Right cardiac atrium (tissue), 5 donors: Measurements from ENCODE around the gene OSCAR. TPM values are rescaled to one million over a fixed set of nuclear protein-coding genes. Genes with fewer than 3 reads are reported as not detected.

Source experiments
- ATAC-seq, 2 donors: fragments of 200-7000 bp; cut with Tn5 transposase; one replicate each; pipeline versions ENCODE4 v1.8.0 to v1.9.1; 2020; ENCODE audit warnings: moderate library complexity in 2 of 2, mild to moderate bottlenecking in 1 of 2
- DNase-seq, 3 donors: peaks; one replicate each; pipeline ENCODE4 v3.0.0-alpha.2; 2020
- H3K27ac ChIP-seq: one replicate; pipeline ENCODE4 v1.5.1; 2013; ENCODE audit warnings: mild to moderate bottlenecking, low read length, control low read depth, moderate library complexity
- H3K27me3 ChIP-seq: one replicate; pipeline ENCODE4 v1.6.1; 2013; ENCODE audit not compliant: control insufficient read depth, insufficient read depth
- H3K4me1 ChIP-seq: one replicate; pipeline ENCODE4 v1.6.1; 2013; ENCODE audit warnings: low read length; ENCODE audit not compliant: control insufficient read depth, insufficient read depth
- H3K4me3 ChIP-seq: one replicate; pipeline ENCODE4 v1.5.1; 2013; ENCODE audit warnings: low read length, control low read depth
- H3K9me3 ChIP-seq: one replicate; pipeline ENCODE4 v1.6.1; 2013; ENCODE audit warnings: low read length; ENCODE audit not compliant: control insufficient read depth
- WGBS: extraction: QIAGEN DNeasy Blood & Tissue Kit; methylation state at CpG from one replicate; pipeline ENCODE4 v1.1.7; 2013; 5-methylcytosine and 5-hydroxymethylcytosine counted together
- intact Hi-C, 4 donors: fragments of 100-400 bp; cut with DNase I; formaldehyde crosslinking; loops; one replicate each; pipeline versions ENCODE4 v1.11.0 to v1.14.0; 2022 to 2023
- long read RNA-seq, 4 donors: library from polyadenylated mRNA; unstranded; transcript quantifications; one replicate each; pipeline ENCODE4 v2.0.0, GENCODE V29; 2020 to 2021
- polyA plus RNA-seq: library from polyadenylated mRNA; stranded (reverse); fragments of 200-250 nt; gene quantifications from one replicate; pipeline ENCODE4 v1.2.3, GENCODE V29; 2013
- total RNA-seq, 4 donors: library from RNA; stranded (reverse); fragmentation: NEBNext Ultra II Directional; extraction: Animal tissue kit (Norgen Biotek cat#: 25700); gene quantifications; one replicate each; pipeline ENCODE4 v1.2.1, GENCODE V29; 2021
- donor health status: healthy with polysubstance abuse.
- donor health status: DM: no; HTN: yes; CAD: no.
- donor health status: DM: no; HTN: no; CAD: no.
- donor health status: DM: no; HTN: yes; CAD: no; lungs with severe emphysema.
- donor health status: DM: yes; HTN: yes; CAD: no.

The OSCAR gene
- total RNA-seq (1 to 10 TPM in 2 of 4 donors, under 1 TPM in 2; 0.72 to 1.5 (median 1.1) TPM), polyA plus RNA-seq (0.45 TPM)
- long read RNA-seq, donor 1, partial matches to known transcripts = 1 of 1 reads
- long read RNA-seq, donor 1, other reads (novel, unspliced or antisense) = 0 of 1 reads
- long read RNA-seq, donor 2 = 0 reads
- long read RNA-seq, donor 3, partial matches to known transcripts = 0 of 2 reads
- long read RNA-seq, donor 3, other reads (novel, unspliced or antisense) = 2 of 2 reads
- long read RNA-seq, donor 4 = 0 reads

- no peaks in the 10 kb centered on the region for H3K4me1 ChIP-seq
- 36% methylated on average over 5 of the region's 5 CpGs for WGBS
- no peaks in the 10 kb centered on the region for H3K27me3 ChIP-seq
- no peak for ATAC-seq
- DNase-seq = peak in 2 of 3 donors; percentile 61 to 64
- intact Hi-C loops = no loop called here
- no peak within 1 kb of the TSS for H3K27ac ChIP-seq
- no peak within 1 kb of the TSS for H3K4me3 ChIP-seq
- H3K9me3 ChIP-seq = no peaks in the 10 kb centered on the region
Observed at GRCh38 chr19:54100561-54100960, at the start of gene OSCAR. Gene OSCAR, minus strand, starts transcription at chr19:54100803. Its CDS starts 11 bp downstream, at chr19:54100792.

GRCh38 chr19:54149021-54149812, 48.6 kb upstream of the OSCAR start:
- Histone ChIP-seq H3K27me3 (no peaks in the 10 kb centered on the region), H3K27ac (no peak overlapping the region), H3K4me3 (no peak overlapping the region), H3K4me1 (no peaks in the 10 kb centered on the region), H3K9me3 (no peaks in the 10 kb centered on the region)
- 78% methylated on average over 12 of the region's 12 CpGs for WGBS
- DNase-seq (no peak), ATAC-seq (no peak)
- intact Hi-C loops = no loop called here

- Histone ChIP-seq H3K4me3 (no peak overlapping the region), H3K27ac (no peak overlapping the region), H3K4me1 (no peaks in the 10 kb centered on the region), H3K27me3 (no peaks in the 10 kb centered on the region), H3K9me3 (no peaks in the 10 kb centered on the region)
- ATAC-seq (no peak), DNase-seq (peak in 1 of 3 donors; percentile 72)
- intact Hi-C loops = no loop called here
- 74% methylated on average over 19 of the region's 19 CpGs for WGBS
Observed at GRCh38 chr19:54148158-54148557, 47.6 kb upstream of the OSCAR start.

- peak; percentile 4 to 19 for ATAC-seq
- DNase-seq = peak; percentile 55 to 77 (median 70)
- H3K27ac ChIP-seq = no peak overlapping the region
Observed at GRCh38 chr19:54147676-54148075, 47.1 kb upstream of the OSCAR start.

GRCh38 chr19:54145541-54146158, 45.0 kb upstream of the OSCAR start:
- Histone ChIP-seq H3K4me1 (no peaks in the 10 kb centered on the region), H3K4me3 (no peak overlapping the region), H3K9me3 (no peaks in the 10 kb centered on the region), H3K27me3 (no peaks in the 10 kb centered on the region), H3K27ac (no peak overlapping the region)
- 91% methylated on average over 28 of the region's 28 CpGs for WGBS
- intact Hi-C loops = no loop called here
- DNase-seq = peak in 1 of 3 donors; percentile 56
- ATAC-seq = no peak

More at GRCh38 chr19:54147676-54148075, 47.1 kb upstream of the OSCAR start:
- intact Hi-C loops = no loop called here
- Histone ChIP-seq H3K9me3 (no peaks in the 10 kb centered on the region), H3K27me3 (no peaks in the 10 kb centered on the region), H3K4me3 (no peak overlapping the region), H3K4me1 (no peaks in the 10 kb centered on the region)
- 65% methylated on average over 3 of the region's 3 CpGs for WGBS

- no peak overlapping the region for H3K4me3 ChIP-seq
- WGBS = 84% methylated on average over 7 of the region's 7 CpGs
- no peak for ATAC-seq
- no peak overlapping the region for H3K27ac ChIP-seq
- intact Hi-C loops = no loop called here
- DNase-seq = no peak
- H3K27me3 ChIP-seq = no peaks in the 10 kb centered on the region
- H3K4me1 ChIP-seq = peaks cover 3% of the 10 kb centered on the region
- no peaks in the 10 kb centered on the region for H3K9me3 ChIP-seq
Observed at GRCh38 chr19:54142166-54142780, 41.7 kb upstream of the OSCAR start.

- WGBS = 92% methylated on average over 3 of the region's 3 CpGs
- Histone ChIP-seq H3K27ac (no peak overlapping the region), H3K9me3 (no peaks in the 10 kb centered on the region), H3K4me1 (peaks cover 3% of the 10 kb centered on the region), H3K27me3 (no peaks in the 10 kb centered on the region), H3K4me3 (no peak overlapping the region)
- DNase-seq (no peak), ATAC-seq (no peak)
- intact Hi-C loops = no loop called here
Observed at GRCh38 chr19:54141356-54141755, 40.8 kb upstream of the OSCAR start.

- 23% methylated on average over 31 of the region's 31 CpGs for WGBS
- H3K27ac ChIP-seq = no peak overlapping the region
- no peaks in the 10 kb centered on the region for H3K9me3 ChIP-seq
- no peaks in the 10 kb centered on the region for H3K27me3 ChIP-seq
- peaks cover 5% of the 10 kb centered on the region for H3K4me1 ChIP-seq
- peak overlapping the region; percentile 88 for H3K4me3 ChIP-seq
- DNase-seq (peak in 2 of 3 donors; percentile 49 to 69), ATAC-seq (no peak)
- intact Hi-C loops = no loop called here
Observed at GRCh38 chr19:54138489-54139256, 38.1 kb upstream of the OSCAR start.

GRCh38 chr19:54137699-54138488, 37.3 kb upstream of the OSCAR start, which contains the start of gene CNOT3:
Gene CNOT3, plus strand, starts transcription at chr19:54137762. Its CDS starts 5,217 bp downstream, at chr19:54142979.
- H3K27me3 ChIP-seq = no peaks in the 10 kb centered on the region
- H3K9me3 ChIP-seq = no peaks in the 10 kb centered on the region
- H3K4me3 ChIP-seq = peak within 1 kb of the TSS; percentile 88
- under 1% methylated on average over 103 of the region's 103 CpGs for whole genome bisulfite sequencing
- ATAC-seq (no peak), DNase-seq (peak in 2 of 3 donors; percentile 73 to 78)
- intact Hi-C loops = no loop called here
- peaks cover 5% of the 10 kb centered on the region for H3K4me1 ChIP-seq
- H3K27ac ChIP-seq = peak within 1 kb of the TSS; percentile 54
